MCF 10A (cell line): ENCODE data around the gene LDAF1. TPM values are rescaled to one million over a fixed set of nuclear protein-coding genes. Genes with fewer than 3 reads are reported as not detected.
"Not testable (repeated sequence)": the region's sequence is repeated elsewhere in the genome, so short reads cannot be mapped to it uniquely, and the experiment has no call there.

Source experiments
- BruUV-seq: library from RNA; stranded (reverse); fragments of 400-500 nt; replicated peaks from 2 replicates; lab custom pipeline; 2021; lab: Mats Ljungman, UMichigan
- CTCF ChIA-PET: fragments of 300-600 bp; sonication (Branson Sonifier 250); formaldehyde crosslinking; extraction: SDS; loops from one replicate; lab custom pipeline; 2021; ENCODE audit warnings: antibody characterized with exemption, inconsistent platforms; lab: Yijun Ruan, JAX
- POLR2A ChIA-PET: fragments of 300-600, 350-650 bp; sonication (Branson Sonifier 250); formaldehyde crosslinking; extraction: SDS; loops from one replicate; lab custom pipeline; 2020; ENCODE audit warnings: antibody characterized with exemption, inconsistent platforms; lab: Yijun Ruan, JAX
- DNase-seq: peaks from one replicate; pipeline ENCODE4 v3.0.0-alpha.2; 2018; ENCODE audit not compliant: unreplicated experiment
- H3K27ac Mint-ChIP-seq: one replicate; pipeline ENCODE4 v1.8.0; 2022; ENCODE audit warnings: mild to moderate bottlenecking, low read depth, mixed read lengths; ENCODE audit not compliant: unreplicated experiment
- H3K27me3 Mint-ChIP-seq: one replicate; pipeline ENCODE4 v1.8.0; 2022; ENCODE audit warnings: mixed read lengths; ENCODE audit not compliant: insufficient read depth, unreplicated experiment
- H3K36me3 Mint-ChIP-seq: one replicate; pipeline ENCODE4 v1.8.0; 2022; ENCODE audit warnings: mild to moderate bottlenecking, moderate library complexity, mixed read lengths; ENCODE audit not compliant: insufficient read depth, unreplicated experiment
- H3K4me1 Mint-ChIP-seq: one replicate; pipeline ENCODE4 v1.8.0; 2022; ENCODE audit warnings: mixed read lengths; ENCODE audit not compliant: insufficient read depth, unreplicated experiment
- H3K4me3 Mint-ChIP-seq: one replicate; pipeline ENCODE4 v1.8.0; 2022; ENCODE audit warnings: mild to moderate bottlenecking, moderate library complexity, mixed read lengths; ENCODE audit not compliant: unreplicated experiment
- H3K9me3 Mint-ChIP-seq: one replicate; pipeline ENCODE4 v1.8.0; 2022; ENCODE audit warnings: mixed read lengths; ENCODE audit not compliant: unreplicated experiment
- CTCF ChIP-seq: fragments of 200-600 bp; IDR thresholded peaks from one replicate; pipeline ENCODE4 v1.8.0; 2022; ENCODE audit warnings: antibody characterized with exemption, mild to moderate bottlenecking; ENCODE audit not compliant: unreplicated experiment
- intact Hi-C: fragments of 100-400 bp; cut with micrococcal nuclease; formaldehyde crosslinking; loops from 2 replicates; pipeline ENCODE4 v1.14.1; 2022
- total RNA-seq: library from RNA; stranded (reverse); gene quantifications from 2 replicates; pipeline ENCODE4 v1.2.3, GENCODE V29; 2022

Gene LDAF1
- total RNA-seq, 1 experiment from 2014 or later, result 30.1 TPM

DNA sequence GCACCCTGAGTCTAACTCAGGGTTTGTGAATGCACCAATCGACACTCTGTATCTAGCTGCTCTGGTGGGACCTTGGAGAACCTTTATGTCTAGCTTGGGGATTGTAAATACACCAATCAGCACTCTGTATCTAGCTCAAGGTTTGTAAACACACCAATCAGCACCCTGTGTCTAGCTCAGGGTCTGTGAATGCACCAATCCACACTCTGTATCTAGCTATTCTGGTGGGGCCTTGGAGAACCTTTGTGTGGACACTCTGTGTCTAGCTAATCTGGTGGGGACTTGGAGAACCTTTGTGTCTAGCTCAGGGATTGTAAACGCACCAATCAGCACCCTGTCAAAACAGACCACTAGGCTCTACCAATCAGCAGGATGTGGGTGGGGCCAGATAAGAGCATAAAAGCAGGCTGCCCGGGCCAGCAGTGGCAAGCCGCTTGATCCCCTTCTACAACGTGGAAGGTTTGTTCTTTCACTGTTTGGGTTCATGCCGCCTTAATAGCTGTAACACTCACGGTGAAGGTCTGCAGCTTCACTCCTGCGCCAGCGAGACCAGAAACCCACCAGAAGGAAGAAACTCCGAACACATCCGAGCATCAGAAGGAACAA is 5.2 kb upstream of the LDAF1 start:
- POLR2A ChIA-PET, result interaction anchor here (0.9 to 1.2 kb wide), 2 partner anchors 35 to 149 kb away, joined by 3 to 6 read pairs; no protein-coding TSS in a partner anchor
- H3K9me3 Mint-ChIP-seq, DNase-seq, H3K27me3 Mint-ChIP-seq, BruUV-seq, H3K27ac Mint-ChIP-seq, H3K4me3 Mint-ChIP-seq, intact Hi-C loops, H3K4me1 Mint-ChIP-seq, H3K36me3 Mint-ChIP-seq: not testable (repeated sequence)
- CTCF ChIA-PET, result interaction anchor here (1.4 kb wide), 1 partner anchor 147 kb away, joined by 4 read pairs; no protein-coding TSS in a partner anchor

DNA sequence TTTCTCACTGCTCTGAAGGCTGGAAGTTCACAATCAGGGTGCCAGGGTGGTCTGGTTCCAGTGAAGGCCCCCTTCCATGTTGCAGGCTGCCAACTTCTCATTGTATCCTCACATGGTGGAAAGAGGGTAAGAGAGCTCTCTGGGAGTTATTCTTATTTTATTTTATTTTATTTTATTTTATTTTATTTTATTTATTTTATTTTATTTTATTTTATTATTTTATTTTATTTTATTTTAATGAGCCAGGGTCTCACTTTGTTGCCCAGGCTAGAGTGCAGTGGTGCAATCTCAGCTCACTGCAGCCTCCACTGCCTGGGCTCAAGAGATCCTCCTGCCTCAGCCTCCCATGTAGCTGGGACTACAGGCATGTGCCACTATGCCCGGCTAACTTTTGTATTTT is 2.5 kb upstream of the LDAF1 start:
- ChIA-PET POLR2A (interaction anchor here (1.9 to 5.8 kb wide), 3 partner anchors 11 to 146 kb away, joined by 7 to 115 read pairs (median 9); no protein-coding TSS in a partner anchor), CTCF (interaction anchor here (1.0 to 7.3 kb wide), 11 partner anchors 10 to 425 kb away, joined by 3 to 96 read pairs (median 5); no protein-coding TSS in a partner anchor)
- not testable (repeated sequence) for DNase-seq, H3K27ac Mint-ChIP-seq, H3K36me3 Mint-ChIP-seq, BruUV-seq, H3K27me3 Mint-ChIP-seq, H3K9me3 Mint-ChIP-seq, H3K4me3 Mint-ChIP-seq
- peaks cover 15% of the 10 kb centered on the region for H3K4me1 Mint-ChIP-seq
- intact Hi-C loops, result loop anchor here (1.0 to 5.0 kb wide), 6 partner anchors 32 to 1166 kb away; partner anchors contain the start of genes CRYM, ERI2 and REXO5

DNA sequence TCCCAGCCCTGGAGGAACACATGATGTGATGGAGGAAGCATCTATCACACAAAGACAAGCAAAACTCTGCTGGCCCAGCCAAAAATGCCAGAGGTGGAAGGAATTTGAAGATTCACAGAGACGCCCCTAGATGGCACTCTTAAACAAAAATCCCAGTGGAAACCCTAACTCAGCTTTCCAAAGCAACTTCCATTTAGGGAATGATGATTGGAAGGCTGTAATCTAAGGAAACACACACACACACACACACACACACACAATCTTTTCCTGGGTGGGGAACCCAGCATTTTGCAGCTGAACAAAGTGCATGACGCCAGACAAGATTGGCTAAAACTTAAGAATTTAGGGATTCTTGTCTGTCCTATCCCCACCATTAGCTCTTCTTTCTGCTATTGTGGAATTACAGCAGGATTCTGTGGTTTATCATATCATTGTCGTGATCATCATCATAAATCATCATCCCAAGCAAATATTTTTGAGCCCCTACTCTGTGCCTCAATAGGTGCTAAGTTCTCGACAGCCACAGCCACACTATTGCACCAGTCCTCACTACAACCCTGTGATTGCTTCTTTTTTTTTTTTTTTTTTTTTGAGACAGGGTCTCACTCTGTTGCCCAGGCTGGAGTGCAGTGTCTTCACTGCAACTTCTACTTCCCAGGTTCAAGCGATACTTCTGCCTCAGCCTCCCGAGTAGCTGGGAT is 1.6 kb upstream of the LDAF1 start:
- H3K4me1 Mint-ChIP-seq, result peaks cover 15% of the 10 kb centered on the region
- POLR2A ChIA-PET, result interaction anchor here (0.6 to 5.8 kb wide), 8 partner anchors 11 to 416 kb away, joined by 3 to 115 read pairs (median 6); partner anchors contain the start of genes DCUN1D3, ERI2, LYRM1 and REXO5

GRCh38 chr16:21157632-21158031 is 842 bp upstream of the LDAF1 start:
- Mint-ChIP-seq H3K27ac (no peak overlapping the region), H3K27me3 (no peaks in the 10 kb centered on the region), H3K4me1 (peaks cover 15% of the 10 kb centered on the region), H3K9me3 (no peaks in the 10 kb centered on the region), H3K4me3 (peak overlapping the region; percentile 97), H3K36me3 (peaks cover 14% of the 10 kb centered on the region)
- CTCF ChIA-PET, result interaction anchor here (0.6 to 7.3 kb wide), 16 partner anchors 11 to 1517 kb away, joined by 3 to 96 read pairs (median 6); partner anchors contain the start of gene DCUN1D3
- POLR2A ChIA-PET, result interaction anchor here (0.6 to 5.8 kb wide), 9 partner anchors 9 to 417 kb away, joined by 3 to 115 read pairs (median 7); partner anchors contain the start of genes ERI2 and REXO5
- DNase-seq, result no peak
- BruUV-seq, result no TSS peak
- no peak for TF ChIP-seq CTCF
- intact Hi-C loops, result loop anchor here (2.0 to 5.0 kb wide), 4 partner anchors 307 to 1165 kb away; partner anchors contain the start of genes ERI2 and REXO5

More for the DNA sequence above, 1.6 kb upstream of the LDAF1 start:
- Mint-ChIP-seq H3K27ac (no peak overlapping the region), H3K4me3 (no peak overlapping the region), H3K27me3 (no peaks in the 10 kb centered on the region), H3K9me3 (no peaks in the 10 kb centered on the region), H3K36me3 (peaks cover 8% of the 10 kb centered on the region)
- no TSS peak for BruUV-seq
- intact Hi-C loops, result loop anchor here (1.0 to 5.0 kb wide), 6 partner anchors 31 to 1165 kb away; partner anchors contain the start of genes CRYM, ERI2 and REXO5
- CTCF ChIA-PET, result interaction anchor here (0.5 to 7.3 kb wide), 22 partner anchors 10 to 1573 kb away, joined by 3 to 96 read pairs (median 5); partner anchors contain the start of gene DCUN1D3
- DNase-seq, result peak; percentile 71
- peak; percentile 49 for TF ChIP-seq CTCF
